ENCODE results near the gene XYLT1. TPM values are rescaled to one million over a fixed set of nuclear protein-coding genes. Genes with fewer than 3 reads are reported as not detected.

XYLT1 gene
- total RNA-seq, 1 donor from 2014 or later = under 0.01 TPM

DNA sequence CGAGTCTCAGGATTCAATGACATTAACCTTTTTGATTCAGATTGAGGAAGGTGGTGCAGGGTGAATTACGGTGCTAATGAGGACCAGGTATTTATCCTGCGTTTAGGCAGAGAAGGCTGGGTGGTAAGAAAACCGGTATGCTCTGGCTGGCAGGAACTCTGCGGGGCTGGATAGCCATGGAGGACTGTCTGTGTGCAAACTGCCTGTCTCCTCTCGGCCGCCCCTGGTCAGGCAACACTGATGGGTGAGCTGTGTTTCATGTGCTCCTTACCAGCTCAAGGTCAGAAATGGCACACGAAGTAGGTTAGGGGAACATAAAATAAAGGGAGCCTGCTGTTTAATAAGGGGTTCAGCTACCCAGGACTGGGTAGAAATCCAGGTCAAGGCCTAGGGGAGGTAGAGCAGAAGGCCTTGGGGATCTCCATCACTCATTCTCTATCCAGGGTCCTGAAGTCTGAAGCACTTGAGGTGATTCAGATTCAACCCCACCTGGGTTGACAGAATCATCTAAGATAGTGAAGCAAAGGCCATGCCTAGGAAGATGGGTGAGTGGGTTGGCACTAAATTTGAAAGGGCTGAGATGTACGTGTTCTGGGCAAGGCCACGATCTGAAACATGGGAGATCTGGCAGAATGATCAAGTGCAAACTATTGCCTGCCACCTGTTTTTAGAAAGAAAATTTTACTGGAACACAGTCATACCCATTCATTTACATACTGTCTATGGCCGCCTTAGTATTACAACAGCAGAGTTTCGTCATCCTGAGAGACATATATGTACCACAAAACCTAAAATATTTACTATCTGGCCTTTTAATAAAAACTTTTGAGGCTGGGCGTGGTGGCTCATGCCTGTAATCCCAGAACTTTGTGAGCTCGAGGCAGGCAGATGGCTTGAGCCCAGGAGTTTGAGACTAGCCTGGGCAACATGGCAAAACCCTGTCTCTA lies 292.5 kb downstream of the XYLT1 start:
- Histone ChIP-seq H3K4me3 (ENCODE audit: low read depth, low read length) (no peak overlapping the region), H3K27me3 (ENCODE audit: control insufficient read depth, insufficient read depth, low read length) (no peaks in the 10 kb centered on the region), H3K36me3 (ENCODE audit: control insufficient read depth, insufficient read depth, low read length) (no peaks in the 10 kb centered on the region)
- DNase-seq (ENCODE audit: low read depth) (no peak), FAIRE-seq (peak; percentile 50)
- TF ChIP-seq, protein P1, sequence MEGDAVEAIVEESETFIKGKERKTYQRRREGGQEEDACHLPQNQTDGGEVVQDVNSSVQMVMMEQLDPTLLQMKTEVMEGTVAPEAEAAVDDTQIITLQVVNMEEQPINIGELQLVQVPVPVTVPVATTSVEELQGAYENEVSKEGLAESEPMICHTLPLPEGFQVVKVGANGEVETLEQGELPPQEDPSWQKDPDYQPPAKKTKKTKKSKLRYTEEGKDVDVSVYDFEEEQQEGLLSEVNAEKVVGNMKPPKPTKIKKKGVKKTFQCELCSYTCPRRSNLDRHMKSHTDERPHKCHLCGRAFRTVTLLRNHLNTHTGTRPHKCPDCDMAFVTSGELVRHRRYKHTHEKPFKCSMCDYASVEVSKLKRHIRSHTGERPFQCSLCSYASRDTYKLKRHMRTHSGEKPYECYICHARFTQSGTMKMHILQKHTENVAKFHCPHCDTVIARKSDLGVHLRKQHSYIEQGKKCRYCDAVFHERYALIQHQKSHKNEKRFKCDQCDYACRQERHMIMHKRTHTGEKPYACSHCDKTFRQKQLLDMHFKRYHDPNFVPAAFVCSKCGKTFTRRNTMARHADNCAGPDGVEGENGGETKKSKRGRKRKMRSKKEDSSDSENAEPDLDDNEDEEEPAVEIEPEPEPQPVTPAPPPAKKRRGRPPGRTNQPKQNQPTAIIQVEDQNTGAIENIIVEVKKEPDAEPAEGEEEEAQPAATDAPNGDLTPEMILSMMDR (IDR thresholded peaks at IDR 0.05; ENCODE audit: insufficient read depth, low read length, severe bottlenecking) = no peak

DNA sequence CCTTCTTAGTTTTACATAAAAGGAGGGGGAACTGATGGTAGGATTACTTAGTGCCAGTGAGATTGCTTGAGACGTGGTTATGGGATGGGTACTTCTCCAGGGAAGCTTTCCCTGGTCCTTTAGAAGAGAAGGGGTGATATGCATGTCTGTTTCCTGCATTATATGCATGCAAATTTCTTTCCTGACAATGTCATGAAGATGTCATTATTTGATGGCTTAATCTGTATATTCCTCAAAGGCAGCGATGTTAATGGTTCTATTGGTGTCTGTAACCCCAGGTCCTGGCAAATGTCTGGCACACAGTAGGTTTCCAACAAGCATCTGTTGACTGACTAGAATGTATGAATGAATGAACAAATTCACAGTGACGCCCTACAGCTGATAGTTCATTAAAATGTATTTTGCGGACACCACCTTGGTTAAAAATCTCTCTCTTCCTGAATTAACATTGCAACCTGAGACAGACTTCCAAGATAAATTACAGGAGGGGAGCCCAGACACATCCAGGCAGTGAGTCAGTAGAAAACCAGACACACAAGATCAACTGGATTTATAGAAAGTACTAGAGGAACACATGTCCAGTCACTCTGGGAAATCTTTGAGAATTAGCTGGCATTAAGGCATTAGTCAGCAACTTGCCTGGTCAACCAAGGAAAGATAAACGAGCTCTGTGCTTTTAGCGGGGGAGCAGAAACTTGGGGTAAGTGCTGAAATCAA lies 293.4 kb downstream of the XYLT1 start:
- DNase-seq (ENCODE audit: low read depth) (peak; percentile 63), FAIRE-seq (no peak)
- no peaks in the 10 kb centered on the region for H3K36me3 ChIP-seq (ENCODE audit: control insufficient read depth, insufficient read depth, low read length)
- no peak overlapping the region for H3K4me3 ChIP-seq (ENCODE audit: low read depth, low read length)
- no peaks in the 10 kb centered on the region for H3K27me3 ChIP-seq (ENCODE audit: control insufficient read depth, insufficient read depth, low read length)
- TF ChIP-seq, protein P1 (IDR thresholded peaks at IDR 0.05; ENCODE audit: insufficient read depth, low read length, severe bottlenecking) = no peak

DNA sequence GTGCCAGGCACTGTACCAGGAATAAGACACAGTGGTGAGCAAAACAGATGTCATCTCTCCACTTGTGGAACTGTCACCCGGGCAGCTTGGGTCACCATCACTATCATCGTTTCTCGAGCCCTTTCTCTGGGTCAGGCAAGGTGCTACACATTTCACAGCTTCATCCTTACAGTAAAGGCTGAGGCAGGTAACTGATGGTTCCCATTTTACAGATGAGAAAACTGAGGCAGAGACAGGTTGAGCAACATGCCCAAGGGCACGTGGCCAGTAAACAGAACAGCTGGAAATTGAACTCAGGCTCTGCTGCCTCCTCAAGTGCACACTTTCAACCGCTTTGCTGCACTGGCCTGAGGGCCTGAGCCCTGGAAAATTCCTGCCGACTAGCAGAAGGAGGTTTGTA lies 294.6 kb downstream of the XYLT1 start:
- no peaks in the 10 kb centered on the region for H3K27me3 ChIP-seq (ENCODE audit: control insufficient read depth, insufficient read depth, low read length)
- TF ChIP-seq, protein P1 (IDR thresholded peaks at IDR 0.05; ENCODE audit: insufficient read depth, low read length, severe bottlenecking) = no peak
- H3K36me3 ChIP-seq (ENCODE audit: control insufficient read depth, insufficient read depth, low read length) = no peaks in the 10 kb centered on the region
- no peak for FAIRE-seq
- H3K4me3 ChIP-seq (ENCODE audit: low read depth, low read length) = no peak overlapping the region
- DNase-seq (ENCODE audit: low read depth) = no peak

DNA sequence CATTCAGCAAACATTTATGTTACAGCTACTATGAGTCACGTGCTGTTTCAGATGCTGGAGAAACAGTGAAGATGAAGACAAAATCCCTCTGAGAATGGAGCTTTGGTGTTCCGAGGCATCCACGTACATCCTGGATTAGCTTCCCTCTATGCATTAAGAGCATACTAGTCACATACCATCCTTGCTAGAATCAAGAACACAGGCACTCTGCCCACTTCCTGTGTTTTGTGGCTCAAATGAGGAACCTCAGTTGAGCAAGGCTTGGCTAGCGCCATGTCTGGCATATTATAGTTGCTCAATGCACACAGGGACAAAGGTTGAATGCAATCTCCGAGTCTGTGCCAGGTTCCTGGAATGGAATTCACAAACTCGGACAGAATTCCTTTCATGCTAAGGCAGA lies 297.5 kb downstream of the XYLT1 start:
- no peaks in the 10 kb centered on the region for H3K36me3 ChIP-seq (ENCODE audit: control insufficient read depth, insufficient read depth, low read length)
- TF ChIP-seq, protein P1 (IDR thresholded peaks at IDR 0.05; ENCODE audit: insufficient read depth, low read length, severe bottlenecking) = no peak
- FAIRE-seq = no peak
- peak; percentile 33 for DNase-seq (ENCODE audit: low read depth)
- H3K27me3 ChIP-seq (ENCODE audit: control insufficient read depth, insufficient read depth, low read length) = no peaks in the 10 kb centered on the region
- H3K4me3 ChIP-seq (ENCODE audit: low read depth, low read length) = no peak overlapping the region

DNA sequence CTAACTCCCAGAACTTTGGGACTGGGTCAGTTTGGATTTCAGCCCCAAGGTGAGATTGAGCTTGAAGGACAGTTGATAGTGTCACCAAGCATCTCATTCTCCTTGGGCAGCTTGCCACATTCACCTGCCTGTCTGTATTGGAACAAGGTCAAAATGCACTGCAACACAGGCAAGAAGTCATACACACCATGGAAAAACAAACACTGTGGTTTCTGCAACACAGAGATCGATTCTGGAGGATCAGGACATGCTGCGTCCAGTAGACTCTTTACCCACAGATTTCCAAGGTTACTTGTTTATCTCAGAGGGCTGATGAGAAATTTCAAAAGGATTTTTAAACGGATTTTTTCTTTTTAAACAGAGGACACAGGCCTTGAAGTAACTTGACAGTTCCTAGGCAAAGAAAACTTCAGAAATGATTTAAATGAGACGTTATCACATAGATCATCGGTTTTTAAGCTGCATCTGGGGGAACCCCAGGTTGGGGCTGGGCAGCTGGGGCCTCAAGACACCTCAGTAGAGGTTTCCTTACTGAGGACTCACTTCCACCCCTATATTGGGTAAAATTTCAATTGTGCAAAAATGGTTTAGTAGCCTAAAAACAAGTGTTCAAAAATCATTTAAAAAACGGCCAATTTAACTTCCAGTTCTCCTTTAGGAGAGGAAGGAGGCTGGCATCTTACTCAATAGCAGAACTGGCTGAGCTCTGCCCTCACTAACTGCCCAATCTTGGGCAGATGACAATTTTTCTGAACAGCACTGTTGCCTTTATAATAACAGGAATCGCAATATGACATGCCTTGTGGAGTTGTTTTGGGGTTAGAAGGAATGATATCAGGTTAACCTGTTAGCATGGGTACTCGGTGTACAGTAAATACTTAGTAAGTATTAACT lies 299.3 kb downstream of the XYLT1 start:
- DNase-seq (ENCODE audit: low read depth) (no peak), FAIRE-seq (no peak)
- no peaks in the 10 kb centered on the region for H3K27me3 ChIP-seq (ENCODE audit: control insufficient read depth, insufficient read depth, low read length)
- no peaks in the 10 kb centered on the region for H3K36me3 ChIP-seq (ENCODE audit: control insufficient read depth, insufficient read depth, low read length)
- TF ChIP-seq, protein P1 (IDR thresholded peaks at IDR 0.05; ENCODE audit: insufficient read depth, low read length, severe bottlenecking) = no peak
- H3K4me3 ChIP-seq (ENCODE audit: low read depth, low read length) = no peak overlapping the region

Measured in bronchial epithelial cell (primary cell).